Measurements from ENCODE around the gene CRLF2. TPM values are rescaled to one million over a fixed set of nuclear protein-coding genes. Genes with fewer than 3 reads are reported as not detected.

Gene CRLF2
- total RNA-seq, 1 donor from 2014 or later: not detected

DNA sequence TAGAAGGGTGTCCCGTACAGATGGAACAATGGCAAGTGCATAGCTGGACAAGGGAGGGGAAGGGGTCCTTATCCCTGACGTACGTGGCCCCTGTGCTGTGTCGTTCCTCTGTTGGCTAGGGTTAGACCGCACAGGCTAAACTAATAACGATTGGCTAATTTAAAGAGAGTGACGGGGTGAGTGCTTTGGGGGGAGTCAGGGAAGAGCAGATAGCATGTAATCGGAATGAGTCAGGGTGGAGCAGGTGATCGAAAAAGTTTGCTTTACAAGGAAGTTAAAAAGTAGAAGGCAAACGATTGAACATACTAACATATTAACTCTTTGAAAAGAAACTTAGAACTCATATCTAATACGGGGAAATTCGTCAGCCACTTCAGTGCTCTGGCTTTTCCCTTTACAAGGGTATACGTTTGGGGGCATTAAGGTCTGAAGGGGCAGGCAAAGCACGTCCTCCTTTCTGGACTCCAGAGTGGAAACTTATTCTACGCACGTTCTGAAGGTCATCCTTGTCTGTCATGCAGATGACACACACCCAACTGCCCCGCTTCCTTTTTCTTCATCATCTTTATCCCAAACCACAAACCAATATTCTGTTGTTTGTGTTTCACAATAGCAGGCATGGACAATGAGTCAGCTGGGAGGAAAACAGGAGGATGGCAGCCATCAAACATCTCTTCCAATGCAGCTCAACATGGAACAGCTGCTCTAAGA is 10.2 kb upstream of the CRLF2 start:
- no peaks in the 10 kb centered on the region for H3K27me3 Mint-ChIP-seq (ENCODE audit: unreplicated experiment)
- no peaks in the 10 kb centered on the region for H3K4me1 Mint-ChIP-seq (ENCODE audit: unreplicated experiment)
- no peaks in the 10 kb centered on the region for H3K36me3 Mint-ChIP-seq (ENCODE audit: unreplicated experiment)
- TF ChIP-seq, protein P1, sequence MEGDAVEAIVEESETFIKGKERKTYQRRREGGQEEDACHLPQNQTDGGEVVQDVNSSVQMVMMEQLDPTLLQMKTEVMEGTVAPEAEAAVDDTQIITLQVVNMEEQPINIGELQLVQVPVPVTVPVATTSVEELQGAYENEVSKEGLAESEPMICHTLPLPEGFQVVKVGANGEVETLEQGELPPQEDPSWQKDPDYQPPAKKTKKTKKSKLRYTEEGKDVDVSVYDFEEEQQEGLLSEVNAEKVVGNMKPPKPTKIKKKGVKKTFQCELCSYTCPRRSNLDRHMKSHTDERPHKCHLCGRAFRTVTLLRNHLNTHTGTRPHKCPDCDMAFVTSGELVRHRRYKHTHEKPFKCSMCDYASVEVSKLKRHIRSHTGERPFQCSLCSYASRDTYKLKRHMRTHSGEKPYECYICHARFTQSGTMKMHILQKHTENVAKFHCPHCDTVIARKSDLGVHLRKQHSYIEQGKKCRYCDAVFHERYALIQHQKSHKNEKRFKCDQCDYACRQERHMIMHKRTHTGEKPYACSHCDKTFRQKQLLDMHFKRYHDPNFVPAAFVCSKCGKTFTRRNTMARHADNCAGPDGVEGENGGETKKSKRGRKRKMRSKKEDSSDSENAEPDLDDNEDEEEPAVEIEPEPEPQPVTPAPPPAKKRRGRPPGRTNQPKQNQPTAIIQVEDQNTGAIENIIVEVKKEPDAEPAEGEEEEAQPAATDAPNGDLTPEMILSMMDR (IDR thresholded peaks at IDR 0.05): no peak
- no peak for DNase-seq (ENCODE audit: extremely low spot score, unreplicated experiment)
- peaks cover 14% of the 10 kb centered on the region for H3K9me3 Mint-ChIP-seq (ENCODE audit: unreplicated experiment)
- H3K4me3 Mint-ChIP-seq (ENCODE audit: unreplicated experiment): no peak overlapping the region
- no peak overlapping the region for H3K27ac Mint-ChIP-seq (ENCODE audit: unreplicated experiment)

DNA sequence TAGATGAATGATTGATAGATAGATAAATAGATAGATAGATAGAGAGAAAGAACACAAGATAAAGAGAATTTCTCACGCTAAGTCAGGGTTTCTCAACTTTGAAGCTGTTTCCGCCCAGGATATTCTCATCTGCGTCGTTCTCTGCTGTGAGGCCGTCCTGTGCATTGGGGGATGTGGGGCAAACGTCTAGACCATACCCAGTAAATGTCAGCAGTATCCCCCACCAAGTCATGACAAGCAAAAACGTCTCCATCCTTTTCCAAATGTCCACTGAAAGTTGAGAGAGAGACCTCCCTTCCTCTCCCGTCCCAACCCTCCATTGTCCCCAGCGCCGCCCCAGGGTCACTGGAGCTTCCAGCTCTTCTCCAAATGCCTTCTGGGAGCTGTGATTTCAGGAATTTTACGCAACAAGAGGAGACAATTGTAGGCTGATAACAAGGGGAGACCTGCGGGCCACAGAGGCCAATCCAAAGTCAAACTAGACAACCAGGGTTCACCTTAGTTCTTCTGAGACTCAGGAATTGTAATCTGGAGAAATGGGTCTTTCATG is 8.9 kb upstream of the CRLF2 start:
- Mint-ChIP-seq H3K4me3 (ENCODE audit: unreplicated experiment) (no peak overlapping the region), H3K36me3 (ENCODE audit: unreplicated experiment) (no peaks in the 10 kb centered on the region), H3K4me1 (ENCODE audit: unreplicated experiment) (no peaks in the 10 kb centered on the region), H3K9me3 (ENCODE audit: unreplicated experiment) (peaks cover 14% of the 10 kb centered on the region), H3K27ac (ENCODE audit: unreplicated experiment) (no peak overlapping the region), H3K27me3 (ENCODE audit: unreplicated experiment) (no peaks in the 10 kb centered on the region)
- DNase-seq (ENCODE audit: extremely low spot score, unreplicated experiment): no peak
- TF ChIP-seq, protein P1 (IDR thresholded peaks at IDR 0.05): no peak

DNA sequence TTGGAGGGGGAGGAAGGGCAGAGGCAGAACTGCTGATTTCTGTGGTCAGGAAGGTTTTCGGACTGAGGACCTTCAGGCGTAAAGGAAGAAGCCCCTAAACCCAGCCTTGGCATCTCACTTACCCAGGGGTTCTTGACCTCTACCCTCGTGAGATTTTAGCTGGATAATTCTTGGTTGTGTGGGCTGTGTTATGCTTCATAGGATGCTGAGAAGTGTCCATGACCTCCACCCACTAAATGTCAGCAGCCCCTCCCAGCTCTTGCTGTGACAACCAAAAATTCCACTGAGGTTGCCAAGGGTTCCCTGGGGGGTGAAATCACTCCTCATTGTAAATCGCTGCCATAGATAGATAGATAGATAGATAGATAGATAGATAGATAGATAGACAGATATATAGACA is 5.8 kb upstream of the CRLF2 start:
- H3K4me3 Mint-ChIP-seq (ENCODE audit: unreplicated experiment): no peak overlapping the region
- peaks cover 10% of the 10 kb centered on the region for H3K9me3 Mint-ChIP-seq (ENCODE audit: unreplicated experiment)
- no peaks in the 10 kb centered on the region for H3K27me3 Mint-ChIP-seq (ENCODE audit: unreplicated experiment)
- DNase-seq (ENCODE audit: extremely low spot score, unreplicated experiment): no peak
- H3K36me3 Mint-ChIP-seq (ENCODE audit: unreplicated experiment): no peaks in the 10 kb centered on the region
- TF ChIP-seq, protein P1 (IDR thresholded peaks at IDR 0.05): no peak
- no peaks in the 10 kb centered on the region for H3K4me1 Mint-ChIP-seq (ENCODE audit: unreplicated experiment)
- no peak overlapping the region for H3K27ac Mint-ChIP-seq (ENCODE audit: unreplicated experiment)

DNA sequence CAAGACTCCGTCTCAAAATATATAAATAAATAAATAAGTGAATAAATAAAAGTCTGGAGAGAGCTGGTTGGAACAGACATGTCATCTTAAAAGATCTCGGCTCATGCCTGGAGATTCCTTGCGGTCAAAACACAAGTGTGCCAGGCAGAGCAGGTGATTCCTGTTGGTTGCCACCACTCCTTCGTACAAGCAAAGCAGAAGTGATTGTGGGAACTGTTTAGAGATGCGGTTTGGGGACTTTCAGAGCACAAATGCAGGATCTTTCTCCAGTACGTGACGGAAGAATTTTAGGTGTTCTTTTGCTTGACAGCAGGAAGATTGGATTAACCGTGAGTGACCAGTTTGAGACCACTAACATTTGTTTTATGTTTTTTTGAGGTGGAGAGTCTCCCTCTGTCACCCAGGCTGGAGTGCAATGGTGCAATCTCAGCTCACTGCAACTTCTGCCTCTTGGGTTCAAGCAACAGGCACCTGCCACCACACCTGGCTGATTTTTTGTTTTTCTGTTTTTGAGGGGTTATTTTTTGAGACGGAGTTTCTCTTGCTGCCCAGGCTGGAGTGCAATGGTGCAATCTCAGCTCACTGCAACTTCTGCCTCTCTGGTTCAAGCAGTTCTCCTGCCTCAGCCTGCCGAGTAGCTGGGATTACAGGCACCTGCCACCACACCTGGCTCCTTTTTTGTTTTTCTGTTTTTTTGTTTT is 2.8 kb upstream of the CRLF2 start:
- TF ChIP-seq, protein P1 (IDR thresholded peaks at IDR 0.05): no peak
- no peak for DNase-seq (ENCODE audit: extremely low spot score, unreplicated experiment)
- Mint-ChIP-seq H3K27ac (ENCODE audit: unreplicated experiment) (no peak overlapping the region), H3K36me3 (ENCODE audit: unreplicated experiment) (no peaks in the 10 kb centered on the region), H3K27me3 (ENCODE audit: unreplicated experiment) (no peaks in the 10 kb centered on the region), H3K4me1 (ENCODE audit: unreplicated experiment) (peaks cover 7% of the 10 kb centered on the region), H3K9me3 (ENCODE audit: unreplicated experiment) (no peaks in the 10 kb centered on the region), H3K4me3 (ENCODE audit: unreplicated experiment) (no peak overlapping the region)

DNA sequence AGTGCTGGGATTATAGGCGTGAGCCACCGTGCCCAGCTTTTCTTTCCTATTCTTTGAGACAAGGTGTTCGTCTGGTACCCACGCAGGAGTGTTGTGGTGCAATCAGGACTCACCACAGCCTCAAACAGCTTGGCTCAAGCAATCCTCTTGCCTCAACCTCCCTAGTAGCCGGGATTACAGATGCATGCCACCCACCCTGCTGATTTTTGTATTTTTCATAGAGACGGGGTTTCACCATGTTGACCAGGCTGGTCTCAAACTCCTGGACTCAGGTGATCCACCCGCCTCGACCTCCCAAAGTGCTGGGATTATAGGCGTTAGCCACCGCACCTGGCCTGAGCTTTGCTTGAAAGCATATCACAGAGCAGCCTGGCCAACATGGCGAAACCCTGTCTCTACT is 1.5 kb upstream of the CRLF2 start:
- H3K9me3 Mint-ChIP-seq (ENCODE audit: unreplicated experiment): no peaks in the 10 kb centered on the region
- DNase-seq (ENCODE audit: extremely low spot score, unreplicated experiment): no peak
- H3K4me1 Mint-ChIP-seq (ENCODE audit: unreplicated experiment): peaks cover 7% of the 10 kb centered on the region
- H3K4me3 Mint-ChIP-seq (ENCODE audit: unreplicated experiment): no peak overlapping the region
- no peak overlapping the region for H3K27ac Mint-ChIP-seq (ENCODE audit: unreplicated experiment)
- no peaks in the 10 kb centered on the region for H3K27me3 Mint-ChIP-seq (ENCODE audit: unreplicated experiment)
- no peaks in the 10 kb centered on the region for H3K36me3 Mint-ChIP-seq (ENCODE audit: unreplicated experiment)
- TF ChIP-seq, protein P1 (IDR thresholded peaks at IDR 0.05): no peak

Data from osteocyte (in vitro differentiated cells).